ENCODE results near the gene KIT. TPM values are rescaled to one million over a fixed set of nuclear protein-coding genes. Genes with fewer than 3 reads are reported as not detected.

Gene KIT
- total RNA-seq, 1 donor: 0.42 TPM

- Histone ChIP-seq H3K9me3 (ENCODE audit: low read depth, low read length) (no peaks in the 10 kb centered on the region), H3K4me3 (ENCODE audit: low read length) (no peak overlapping the region), H3K27me3 (ENCODE audit: insufficient read depth, low read length) (no peaks in the 10 kb centered on the region), H3K4me1 (ENCODE audit: insufficient read depth, low read length) (peaks cover 7% of the 10 kb centered on the region)
These were observed 122.4 kb downstream of the KIT start for GRCh38 chr4:54780149-54780495.

GRCh38 chr4:54781756-54782155 is 124.0 kb downstream of the KIT start:
- peaks cover 7% of the 10 kb centered on the region for H3K4me1 ChIP-seq (ENCODE audit: insufficient read depth, low read length)
- H3K27me3 ChIP-seq (ENCODE audit: insufficient read depth, low read length): no peaks in the 10 kb centered on the region
- H3K9me3 ChIP-seq (ENCODE audit: low read depth, low read length): no peaks in the 10 kb centered on the region
- H3K4me3 ChIP-seq (ENCODE audit: low read length): no peak overlapping the region

- no peaks in the 10 kb centered on the region for H3K27me3 ChIP-seq (ENCODE audit: insufficient read depth, low read length)
- peaks cover 7% of the 10 kb centered on the region for H3K4me1 ChIP-seq (ENCODE audit: insufficient read depth, low read length)
- no peak overlapping the region for H3K4me3 ChIP-seq (ENCODE audit: low read length)
- no peaks in the 10 kb centered on the region for H3K9me3 ChIP-seq (ENCODE audit: low read depth, low read length)
These were observed 125.8 kb downstream of the KIT start for GRCh38 chr4:54783402-54784110.

- Histone ChIP-seq H3K4me3 (ENCODE audit: low read length) (no peak overlapping the region), H3K4me1 (ENCODE audit: insufficient read depth, low read length) (peaks cover 7% of the 10 kb centered on the region), H3K9me3 (ENCODE audit: low read depth, low read length) (no peaks in the 10 kb centered on the region), H3K27me3 (ENCODE audit: insufficient read depth, low read length) (no peaks in the 10 kb centered on the region)
These were observed 126.5 kb downstream of the KIT start for GRCh38 chr4:54784161-54784671.
